DND-41 (cell line): Measurements from ENCODE around the gene TSPYL6.

Source experiments
- EZH2 ChIP-seq: IDR thresholded peaks from 3 replicates; pipeline ENCODE4 v1.6.1; 2012; ENCODE audit warnings: borderline replicate concordance, low read depth, mild to moderate bottlenecking, moderate library complexity, low read length, inconsistent platforms; ENCODE audit not compliant: severe bottlenecking
- TF ChIP-seq, protein P1 (sequence below): IDR thresholded peaks from 2 replicates; pipeline ENCODE4 v1.5.1; 2012; ENCODE audit warnings: borderline replicate concordance, low read length, moderate library complexity, mild to moderate bottlenecking; ENCODE audit not compliant: poor library complexity, severe bottlenecking; ENCODE audit errors: extremely low read depth

- TF ChIP-seq, protein P1, sequence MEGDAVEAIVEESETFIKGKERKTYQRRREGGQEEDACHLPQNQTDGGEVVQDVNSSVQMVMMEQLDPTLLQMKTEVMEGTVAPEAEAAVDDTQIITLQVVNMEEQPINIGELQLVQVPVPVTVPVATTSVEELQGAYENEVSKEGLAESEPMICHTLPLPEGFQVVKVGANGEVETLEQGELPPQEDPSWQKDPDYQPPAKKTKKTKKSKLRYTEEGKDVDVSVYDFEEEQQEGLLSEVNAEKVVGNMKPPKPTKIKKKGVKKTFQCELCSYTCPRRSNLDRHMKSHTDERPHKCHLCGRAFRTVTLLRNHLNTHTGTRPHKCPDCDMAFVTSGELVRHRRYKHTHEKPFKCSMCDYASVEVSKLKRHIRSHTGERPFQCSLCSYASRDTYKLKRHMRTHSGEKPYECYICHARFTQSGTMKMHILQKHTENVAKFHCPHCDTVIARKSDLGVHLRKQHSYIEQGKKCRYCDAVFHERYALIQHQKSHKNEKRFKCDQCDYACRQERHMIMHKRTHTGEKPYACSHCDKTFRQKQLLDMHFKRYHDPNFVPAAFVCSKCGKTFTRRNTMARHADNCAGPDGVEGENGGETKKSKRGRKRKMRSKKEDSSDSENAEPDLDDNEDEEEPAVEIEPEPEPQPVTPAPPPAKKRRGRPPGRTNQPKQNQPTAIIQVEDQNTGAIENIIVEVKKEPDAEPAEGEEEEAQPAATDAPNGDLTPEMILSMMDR: no peak
- TF ChIP-seq EZH2: no peak
These were observed 43.6 kb downstream of the TSPYL6 start for GRCh38 chr2:54212456-54212855.
